NCI-H460 (cell line): ENCODE measurements around the gene DES. TPM values are rescaled to one million over a fixed set of nuclear protein-coding genes. Genes with fewer than 3 reads are reported as not detected.

Source experiments
- DNase-seq: peaks from one replicate; pipeline ENCODE4 v3.0.0-alpha.2; 2016; ENCODE audit warnings: low read depth; ENCODE audit errors: extremely low read depth
- total RNA-seq: library from RNA; depleted of rRNA; stranded (reverse); fragments of >200 nt; shearing (Covaris generic); gene quantifications from 2 replicates; pipeline ENCODE4 v1.2.3, GENCODE V29; 2014

Gene DES
- total RNA-seq, 1 experiment from 2014 or later: 0.50 TPM

- no peak for DNase-seq
Measured at GRCh38 chr2:219437141-219437540, 19.0 kb downstream of the DES start.

- DNase-seq: no peak
Measured at GRCh38 chr2:219437690-219438206, 19.6 kb downstream of the DES start.

GRCh38 chr2:219438453-219438852 is 20.3 kb downstream of the DES start:
- DNase-seq: no peak

- no peak for DNase-seq
Measured at GRCh38 chr2:219439506-219439905, 21.3 kb downstream of the DES start.

GRCh38 chr2:219440388-219441256 is 22.4 kb downstream of the DES start:
- DNase-seq: no peak

- DNase-seq: no peak
Measured at GRCh38 chr2:219441451-219442255, 23.5 kb downstream of the DES start.

- no peak for DNase-seq
Measured at GRCh38 chr2:219442256-219443015, 24.3 kb downstream of the DES start.

- DNase-seq: no peak
Measured at GRCh38 chr2:219443016-219443696, 25.0 kb downstream of the DES start.

GRCh38 chr2:219443697-219444023 is 25.5 kb downstream of the DES start:
- no peak for DNase-seq

GRCh38 chr2:219444566-219445091 is 26.5 kb downstream of the DES start:
- DNase-seq: no peak

GRCh38 chr2:219445220-219445640 is 27.1 kb downstream of the DES start:
- DNase-seq: no peak

- no peak for DNase-seq
Measured at GRCh38 chr2:219446101-219446504, 27.9 kb downstream of the DES start.

GRCh38 chr2:219446689-219447088 is 28.5 kb downstream of the DES start:
- DNase-seq: no peak

GRCh38 chr2:219447242-219448098 is 29.3 kb downstream of the DES start:
- DNase-seq: no peak

GRCh38 chr2:219448099-219448775 is 30.1 kb downstream of the DES start:
- no peak for DNase-seq

GRCh38 chr2:219448776-219449341 is 30.7 kb downstream of the DES start:
- DNase-seq: no peak

GRCh38 chr2:219449609-219450008 is 31.4 kb downstream of the DES start:
- DNase-seq: no peak

- DNase-seq: no peak
Measured at GRCh38 chr2:219451661-219452360, 33.6 kb downstream of the DES start.
